KBM-7 (cell line): ENCODE measurements around the gene CLEC3B.

Experiments used
- DNase-seq: peaks from one replicate; pipeline ENCODE4 v3.0.0-alpha.2; 2015
- in situ Hi-C: fragments of 300-500 bp; cut with MboI; formaldehyde crosslinking; loops from 2 replicates; pipeline ENCODE4 v1.14.3; 2020; ENCODE audit warnings: low sequenced_read_pairs, low pct_unique_long_range_greater_than_20kb, mixed read lengths

Gene CLEC3B

GRCh38 chr3:45083023-45083422 is 56.9 kb downstream of the CLEC3B start:
- in situ Hi-C loops = no loop called here
- DNase-seq = no peak

GRCh38 chr3:45084361-45084760 is 58.3 kb downstream of the CLEC3B start:
- no peak for DNase-seq
- in situ Hi-C loops = no loop called here

DNA sequence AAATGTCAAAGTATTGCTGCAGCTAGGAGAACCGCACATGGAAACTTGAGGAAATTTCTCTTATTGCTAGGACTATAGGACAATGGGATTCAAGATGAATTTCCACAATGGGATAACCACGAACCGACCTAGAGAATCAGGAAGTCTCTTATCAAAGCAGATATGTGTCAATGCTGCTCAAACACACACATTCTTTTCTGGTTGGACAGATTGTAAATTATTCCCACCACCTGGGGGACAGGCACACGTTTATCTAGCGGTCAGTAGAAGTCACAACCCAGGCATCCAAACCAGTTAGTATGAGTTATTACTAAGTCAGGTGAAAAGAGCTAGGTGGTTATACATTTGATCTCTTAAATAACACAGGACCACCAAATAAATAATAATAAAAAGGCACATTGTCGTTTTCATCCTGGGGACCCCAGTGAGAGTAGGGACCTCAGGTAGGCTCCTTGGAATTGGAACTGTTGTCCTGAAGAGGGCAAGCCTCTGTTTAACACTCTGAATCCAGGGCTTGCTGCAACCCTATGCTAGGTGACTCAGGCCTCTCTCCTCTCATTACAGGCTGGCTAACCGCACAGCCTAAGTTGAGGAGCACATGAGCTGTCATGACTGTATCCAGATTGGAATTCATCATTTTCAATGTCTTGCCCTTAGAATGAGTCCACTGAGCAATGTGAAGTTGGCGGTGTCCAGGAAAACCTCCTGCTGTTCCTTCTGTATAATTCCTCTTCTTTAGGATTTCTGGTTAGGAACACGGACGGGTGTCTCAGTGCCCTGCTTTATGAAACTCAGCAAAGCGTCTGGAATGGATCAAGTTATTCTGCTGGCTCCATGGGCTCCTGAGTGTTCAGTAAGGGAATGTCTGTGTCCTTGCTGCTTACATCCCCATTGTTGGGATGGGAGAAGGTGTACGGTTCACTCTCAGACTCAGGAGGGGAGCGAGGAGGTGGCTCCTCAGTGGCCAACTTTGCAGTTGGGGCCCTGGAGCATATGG is 59.0 kb downstream of the CLEC3B start:
- in situ Hi-C loops = no loop called here
- no peak for DNase-seq
